Amniotic stem cell (primary cell): ENCODE measurements around the gene CDS1.
"Not testable (repeated sequence)": the region's sequence is repeated elsewhere in the genome, so short reads cannot be mapped to it uniquely, and the experiment has no call there.

Experiments
- DNase-seq: peaks from one replicate; lab custom pipeline; 2025; lab: John Stamatoyannopoulos, UW

The CDS1 gene

DNA sequence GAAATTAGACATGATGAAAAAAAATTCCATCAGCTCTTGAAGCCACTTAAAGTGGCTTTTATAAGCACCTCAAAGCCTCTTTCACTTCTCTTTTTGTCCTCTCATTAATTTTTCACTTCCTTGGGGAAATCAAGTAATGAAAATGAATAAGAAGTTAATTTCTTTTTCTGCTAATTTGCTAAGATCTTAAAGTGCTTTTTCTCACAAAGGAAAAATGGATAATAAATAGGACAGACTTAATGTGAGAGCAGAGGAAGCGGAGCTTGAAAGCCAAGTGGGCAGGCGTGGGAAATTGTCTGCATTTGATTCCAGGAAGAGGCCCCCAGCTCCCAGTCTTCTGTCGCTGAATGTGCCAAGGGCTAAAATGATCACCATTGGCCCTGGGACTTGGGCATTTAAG, 28.6 kb downstream of the CDS1 start:
- no peak for DNase-seq

DNA sequence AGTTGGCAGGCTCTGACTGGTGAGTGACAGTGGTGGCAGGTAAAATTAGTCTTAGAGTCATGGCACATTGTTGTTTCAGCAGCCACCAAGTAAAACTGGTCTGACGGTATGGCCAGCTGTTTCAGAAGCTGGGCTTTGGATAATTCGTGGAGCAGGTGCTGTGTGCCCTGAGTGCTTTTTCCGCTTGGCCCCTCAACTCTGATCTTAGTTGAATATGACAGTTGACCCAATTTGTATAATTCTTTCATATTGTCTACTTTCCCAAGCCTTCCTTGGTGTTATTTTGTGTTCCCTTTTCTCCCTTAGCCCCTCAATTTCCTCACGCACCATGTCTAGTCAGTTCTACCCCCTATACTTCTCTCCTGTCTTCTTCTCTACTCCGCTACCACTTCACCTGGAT, 32.0 kb downstream of the CDS1 start:
- no peak for DNase-seq

DNA sequence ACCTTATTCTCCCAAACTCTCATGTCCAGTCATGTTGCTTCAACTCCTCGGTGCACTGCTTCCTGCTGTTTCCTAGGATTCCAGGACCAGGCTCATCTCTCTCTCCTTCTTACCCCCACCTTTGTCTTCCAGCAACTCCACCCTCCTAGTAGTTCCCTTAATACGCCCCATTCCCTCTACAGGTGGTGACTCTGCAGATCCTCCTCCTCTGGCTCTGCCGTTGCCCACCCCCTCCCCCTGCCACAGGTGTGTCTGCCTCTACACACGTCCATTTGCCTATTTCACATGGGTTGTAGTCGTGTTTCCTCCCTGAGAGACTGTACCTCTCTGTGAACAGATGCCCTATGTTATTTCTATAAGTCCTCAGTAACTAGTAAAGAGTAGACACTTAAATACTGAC, 32.4 kb downstream of the CDS1 start:
- DNase-seq: no peak

DNA sequence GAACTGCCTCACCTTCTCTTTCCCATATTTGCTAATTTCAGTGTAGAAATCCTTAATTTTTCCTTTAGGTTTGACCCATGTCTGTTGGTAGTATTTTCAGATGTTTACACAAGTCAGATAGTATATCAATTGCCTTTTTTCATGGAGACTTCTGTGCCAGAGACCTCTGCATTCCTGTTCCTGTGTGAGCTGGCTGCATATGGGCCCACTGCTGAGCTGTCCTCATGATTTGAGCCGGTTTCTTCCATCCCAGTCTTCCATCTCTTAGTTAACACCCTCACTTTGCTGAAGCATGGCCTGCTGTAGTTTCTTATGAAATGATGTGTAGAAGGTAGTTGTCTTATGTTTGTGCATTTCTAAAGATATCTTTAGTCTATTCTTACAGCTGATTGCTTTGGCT, 40.0 kb downstream of the CDS1 start:
- no peak for DNase-seq

DNA sequence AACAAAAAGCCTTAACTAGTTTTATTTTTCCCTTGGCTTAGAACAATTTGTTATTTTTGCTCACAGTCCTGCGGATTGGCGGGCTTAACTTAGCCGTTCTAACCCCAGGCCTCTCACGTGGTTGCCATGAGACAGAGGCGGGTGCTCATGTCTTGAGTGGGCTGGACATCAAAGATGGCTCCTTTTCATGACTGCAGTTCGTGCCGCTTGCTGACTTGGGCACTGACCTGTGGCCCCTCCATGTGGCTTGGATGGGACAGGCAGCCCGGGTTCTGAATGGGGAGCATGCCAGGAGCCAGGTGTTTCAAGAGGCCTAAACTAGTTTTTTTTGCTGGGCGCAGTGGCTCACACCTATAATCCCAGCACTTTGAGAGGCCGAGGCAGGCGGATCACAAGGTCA, 40.7 kb downstream of the CDS1 start:
- no peak for DNase-seq

DNA sequence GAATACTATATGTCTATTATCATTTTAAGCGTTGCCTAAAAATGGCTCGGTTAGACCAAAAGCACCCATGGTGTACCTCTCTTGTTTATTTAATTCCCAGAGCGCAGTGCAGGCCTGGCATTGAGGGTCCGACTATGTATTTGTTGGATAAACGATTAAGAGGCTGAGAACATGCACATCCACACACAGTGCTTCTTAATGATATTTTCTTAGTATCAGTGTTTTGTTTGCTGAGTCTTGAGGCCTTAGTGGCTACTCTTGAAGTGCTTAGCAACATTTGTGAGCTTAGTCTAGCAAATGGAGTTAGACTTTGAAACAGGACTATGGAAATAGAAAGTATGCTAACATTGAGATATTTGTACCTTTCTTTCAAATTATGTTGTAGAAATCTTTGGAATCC, 43.7 kb downstream of the CDS1 start:
- no peak for DNase-seq

DNA sequence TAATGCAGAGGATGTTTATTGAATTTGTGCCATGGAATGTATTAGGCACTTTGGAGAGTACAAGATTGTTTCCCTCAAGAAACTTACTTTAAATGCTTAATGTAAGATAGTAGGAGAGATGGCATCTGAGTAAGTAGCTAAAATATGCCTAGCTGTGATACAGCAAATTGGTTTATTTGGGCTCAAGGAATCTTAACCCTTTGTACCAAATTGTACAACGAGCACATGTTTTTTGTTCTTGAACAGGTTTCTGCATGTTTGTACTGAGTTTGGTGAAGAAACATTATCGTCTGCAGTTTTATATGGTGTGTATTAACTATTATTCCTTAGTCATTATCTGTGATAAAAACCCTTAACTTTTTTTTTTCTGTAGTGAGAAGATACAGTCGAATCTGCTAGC, 48.6 kb downstream of the CDS1 start:
- DNase-seq: no peak

DNA sequence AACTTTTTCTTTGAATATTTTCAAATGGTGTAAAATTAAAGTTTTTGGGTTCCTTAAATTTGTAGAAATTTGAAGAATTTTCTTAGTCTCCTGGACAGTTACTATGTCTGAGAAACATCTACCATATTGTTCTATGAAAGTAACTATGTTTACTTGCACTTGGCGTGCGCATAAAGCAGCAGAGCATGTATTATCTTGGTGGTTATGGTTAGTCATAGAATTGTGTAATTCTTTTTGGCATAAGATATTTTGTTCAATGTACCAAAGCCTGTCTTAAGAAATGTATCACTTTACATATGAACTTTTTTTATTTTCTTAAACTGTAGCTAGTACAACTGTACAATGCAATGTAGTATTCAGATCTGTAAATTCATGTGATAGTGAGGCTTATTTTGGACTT, 49.2 kb downstream of the CDS1 start:
- no peak for DNase-seq

DNA sequence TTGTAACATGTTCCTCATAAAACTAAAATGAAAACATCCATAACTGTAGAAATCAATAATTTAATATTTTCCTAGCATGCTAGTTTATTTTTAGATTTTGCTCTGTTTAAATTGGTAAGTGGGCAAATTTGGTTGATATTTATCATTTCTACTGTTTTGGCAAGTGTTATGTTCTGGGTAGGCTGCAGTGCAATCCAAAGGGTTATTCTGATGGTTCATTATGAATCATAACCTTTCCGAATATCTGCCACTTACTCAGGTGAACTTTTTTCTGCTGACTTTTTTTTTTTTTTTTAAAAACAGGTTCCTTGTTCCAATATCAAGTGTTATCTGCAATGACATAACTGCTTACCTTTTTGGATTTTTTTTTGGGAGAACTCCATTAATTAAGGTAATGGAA, 52.0 kb downstream of the CDS1 start:
- no peak for DNase-seq

DNA sequence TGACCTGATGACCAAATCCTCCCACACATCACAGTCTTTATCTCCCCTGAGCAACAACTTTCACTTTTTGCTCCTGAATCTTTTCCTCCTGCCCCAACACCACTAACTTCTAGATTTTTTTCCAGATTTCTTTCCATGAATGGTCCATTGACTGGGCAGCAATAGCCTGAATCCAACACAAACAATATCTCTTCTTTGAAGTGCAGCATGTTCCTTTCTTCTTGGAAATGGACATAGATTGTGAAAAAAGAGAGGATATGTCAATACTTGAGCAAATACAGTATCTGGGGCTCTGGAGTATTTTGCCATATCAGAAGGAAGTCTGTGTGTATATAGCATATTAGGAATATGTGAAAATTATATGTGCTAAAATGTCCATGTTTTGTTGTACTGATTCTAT, 55.2 kb downstream of the CDS1 start:
- DNase-seq: no peak

DNA sequence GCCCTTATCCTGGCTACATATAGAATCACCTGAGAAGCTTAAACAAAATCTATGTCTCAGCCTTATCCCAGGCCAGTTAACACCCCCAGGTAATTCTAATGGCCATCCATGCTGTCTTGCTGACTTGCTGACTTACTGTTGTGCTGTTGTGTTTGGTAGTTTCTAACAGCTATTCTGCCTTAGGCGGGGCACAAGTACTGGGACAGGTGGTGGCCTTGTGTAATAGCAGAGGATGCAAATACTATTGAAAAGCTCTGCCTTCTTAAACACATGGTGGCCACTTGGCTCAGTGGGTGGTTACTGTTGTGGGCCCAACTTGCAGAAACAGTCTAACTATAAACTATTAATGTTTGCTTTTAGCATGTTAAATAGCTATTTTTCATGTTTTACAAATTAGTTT, 56.2 kb downstream of the CDS1 start:
- DNase-seq: no peak

DNA sequence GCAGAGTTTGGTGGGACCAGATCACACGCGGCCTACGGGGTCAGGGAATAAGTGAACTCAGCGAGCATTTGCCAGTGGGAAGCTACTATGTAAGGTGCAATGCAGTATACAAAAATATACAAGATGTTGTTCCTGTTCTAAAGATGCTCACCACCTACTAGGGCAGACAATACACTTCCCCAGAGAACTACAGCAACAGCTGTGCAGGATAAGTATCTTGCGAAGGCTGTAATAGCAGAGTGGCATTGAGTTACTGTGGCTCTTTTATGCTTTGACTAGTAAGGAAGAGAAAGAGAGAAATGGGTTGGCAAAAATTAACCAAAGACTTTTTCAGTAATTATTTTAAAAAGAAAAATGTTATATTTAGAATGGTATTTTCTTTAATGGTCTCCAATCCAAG, 61.2 kb downstream of the CDS1 start:
- no peak for DNase-seq

DNA sequence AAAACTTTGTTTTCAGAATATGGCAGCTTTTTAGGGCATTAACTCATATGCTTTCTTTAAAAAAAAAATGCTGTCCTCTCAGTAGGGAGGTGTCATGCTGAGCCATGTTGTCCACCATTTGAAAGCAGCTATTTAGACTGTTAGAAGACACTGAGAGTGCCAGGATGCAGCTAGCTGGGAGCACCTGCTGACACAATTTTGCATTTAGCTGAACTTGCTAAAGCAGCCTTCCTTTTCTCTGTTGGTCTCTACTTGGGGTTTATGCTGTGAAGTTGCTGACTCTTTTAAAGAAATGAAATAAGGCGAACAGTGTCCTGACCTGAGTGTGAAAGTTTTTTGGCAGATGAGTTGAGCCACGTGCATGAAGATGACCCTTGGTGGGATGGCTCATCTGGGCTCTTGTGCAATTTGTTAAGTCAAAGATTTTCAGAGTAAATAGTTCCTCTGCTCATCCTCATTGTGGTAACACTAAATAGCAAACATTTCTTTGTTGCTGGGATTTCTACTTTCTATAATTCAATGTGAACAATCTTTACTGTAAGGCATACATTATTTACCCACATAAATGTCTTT, 64.5 kb downstream of the CDS1 start:
- DNase-seq: no peak

DNA sequence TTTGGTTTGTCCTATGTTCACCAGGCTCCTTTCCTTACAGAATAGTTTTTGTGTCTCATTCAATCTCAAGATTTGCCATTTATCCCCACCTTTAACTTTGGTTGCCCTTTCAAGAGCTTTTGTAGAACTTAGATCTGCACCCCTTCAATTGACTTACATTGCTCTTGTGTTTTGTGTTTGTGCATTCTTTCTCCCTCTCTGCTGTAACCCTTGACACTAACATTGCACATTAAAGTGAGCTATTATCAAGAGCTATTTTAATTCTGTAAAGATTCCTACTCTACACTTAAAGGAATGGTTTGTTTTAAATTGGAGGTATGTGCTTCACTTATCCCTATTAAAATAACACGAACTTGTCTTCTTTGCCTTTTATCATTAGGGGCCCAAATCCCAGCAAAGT, 65.3 kb downstream of the CDS1 start:
- no peak for DNase-seq

DNA sequence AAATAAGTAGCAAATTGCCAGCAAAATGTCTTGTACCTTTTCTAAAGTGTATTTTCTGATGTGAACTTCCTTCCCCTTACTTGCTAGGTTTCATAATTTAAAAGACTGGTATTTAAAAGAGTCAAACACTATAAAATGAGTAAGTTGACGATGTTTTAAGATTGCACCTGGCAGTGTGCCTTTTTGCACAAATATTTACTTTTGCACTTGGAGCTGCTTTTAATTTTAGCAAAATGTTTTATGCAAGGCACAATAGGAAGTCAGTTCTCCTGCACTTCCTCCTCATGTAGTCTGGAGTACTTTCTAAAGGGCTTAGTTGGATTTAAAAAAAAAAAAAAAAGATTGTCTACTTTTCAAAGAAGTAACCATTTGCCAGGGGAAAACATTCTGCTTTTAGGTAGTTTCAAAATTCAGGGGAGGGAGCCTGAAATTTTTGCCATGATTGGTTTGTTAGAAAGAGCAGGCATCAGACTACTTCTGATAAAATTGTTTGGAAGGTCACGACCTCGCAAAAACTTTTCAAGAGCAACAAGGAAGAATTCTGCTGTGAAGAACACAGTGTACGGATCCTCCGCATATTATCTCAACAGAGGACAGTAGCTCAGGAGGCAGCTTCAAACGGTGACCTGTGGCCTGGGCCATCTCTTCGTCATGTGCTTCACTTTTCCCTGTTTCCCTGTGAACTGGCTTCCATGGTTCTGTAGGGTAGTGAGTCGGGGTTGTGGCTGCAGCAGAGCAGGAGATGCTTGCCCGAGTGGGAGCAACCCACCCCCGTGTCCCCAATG, 66.1 kb downstream of the CDS1 start:
- DNase-seq: no peak

DNA sequence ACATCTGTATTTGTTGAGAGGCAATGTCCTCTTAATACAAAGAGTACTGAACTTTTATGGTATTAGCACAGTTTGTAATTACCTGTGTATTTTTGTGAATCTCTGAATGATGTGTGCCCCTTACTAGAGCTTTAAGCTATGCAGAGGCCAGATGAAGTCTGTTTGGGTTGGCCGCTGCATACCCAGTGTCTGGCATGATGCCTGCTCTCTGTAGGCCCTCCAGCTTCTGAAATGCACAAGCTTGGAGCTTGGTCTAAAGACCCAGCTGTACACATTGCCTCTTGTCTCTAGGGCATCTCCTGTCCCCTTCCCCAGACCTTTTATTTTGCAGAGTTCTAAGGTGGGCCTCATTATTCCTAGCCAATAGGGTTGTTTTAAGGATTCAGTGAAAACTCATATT, 68.6 kb downstream of the CDS1 start:
- DNase-seq: no peak

DNA sequence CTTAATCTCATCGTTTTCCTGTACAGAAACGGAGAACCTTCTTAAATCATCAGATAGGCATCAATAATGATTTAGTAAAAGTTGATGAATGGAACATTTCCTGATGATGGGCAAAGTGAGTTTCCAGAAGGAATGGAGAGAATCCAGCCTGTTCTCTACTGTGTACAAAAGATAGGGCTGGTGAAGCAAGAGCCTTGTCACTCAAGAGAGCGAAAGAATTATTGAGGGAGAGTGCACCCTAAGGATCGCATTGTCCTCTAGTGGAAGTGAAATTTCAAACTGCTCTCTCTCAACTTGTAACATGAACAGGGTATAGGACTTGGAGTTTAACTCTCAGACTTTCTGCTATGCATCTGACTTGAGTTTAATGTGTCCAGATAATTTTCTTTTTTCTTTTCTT, 69.6 kb downstream of the CDS1 start:
- no peak for DNase-seq

DNA sequence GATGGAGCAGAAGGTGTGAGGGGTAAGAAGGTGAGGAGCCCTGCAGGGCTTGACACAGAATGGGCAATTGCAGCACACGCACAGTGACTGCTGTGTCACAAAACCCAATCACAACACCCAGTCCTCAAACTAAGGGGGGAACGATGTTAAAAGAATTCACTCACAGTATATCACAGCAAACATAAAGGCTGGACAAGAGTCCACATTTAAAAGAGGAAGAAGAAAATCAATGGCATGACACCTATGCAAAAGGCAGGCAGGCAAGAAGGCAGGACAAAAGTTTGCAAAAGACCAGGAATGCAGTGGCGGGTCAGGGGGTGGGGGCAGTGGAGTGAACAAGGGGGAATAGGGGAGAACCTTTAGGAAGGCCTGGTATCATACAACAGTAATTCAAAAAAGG, 77.7 kb downstream of the CDS1 start:
- no peak for DNase-seq

DNA sequence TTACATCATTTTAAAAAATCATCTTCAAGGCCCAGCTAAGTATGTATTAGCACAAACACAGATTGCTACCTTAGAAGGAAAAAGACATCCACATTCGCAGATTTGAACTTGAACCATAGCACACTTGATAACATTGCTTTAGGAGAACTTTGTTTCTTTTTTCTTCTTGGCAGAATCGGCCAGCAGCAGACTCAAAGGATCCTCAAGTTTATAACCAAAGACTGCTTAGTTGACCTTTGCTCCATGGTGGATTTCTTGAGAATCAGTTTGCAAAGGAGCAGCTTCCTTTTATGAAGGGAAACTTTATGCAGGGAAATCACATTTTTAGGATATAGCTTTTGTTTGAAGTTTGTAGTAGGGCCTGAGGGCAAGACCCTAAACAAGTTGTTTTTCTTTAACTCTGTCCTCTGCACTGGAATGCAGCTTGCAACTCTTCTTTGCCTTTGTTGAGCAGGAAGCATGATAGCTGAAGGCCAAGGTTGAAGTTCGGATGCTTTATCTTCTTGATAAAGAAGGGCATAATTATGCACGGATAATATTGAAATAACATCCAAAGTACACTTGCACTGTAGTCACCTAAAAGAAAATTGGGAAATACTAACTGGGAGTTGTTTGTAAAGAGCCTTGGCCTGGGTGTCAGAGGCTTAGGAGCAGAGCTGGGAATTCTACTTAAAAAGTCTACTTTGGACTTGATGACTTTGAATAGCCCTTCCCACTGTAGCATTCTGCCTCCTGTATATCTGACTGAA, 78.4 kb downstream of the CDS1 start:
- no peak for DNase-seq

DNA sequence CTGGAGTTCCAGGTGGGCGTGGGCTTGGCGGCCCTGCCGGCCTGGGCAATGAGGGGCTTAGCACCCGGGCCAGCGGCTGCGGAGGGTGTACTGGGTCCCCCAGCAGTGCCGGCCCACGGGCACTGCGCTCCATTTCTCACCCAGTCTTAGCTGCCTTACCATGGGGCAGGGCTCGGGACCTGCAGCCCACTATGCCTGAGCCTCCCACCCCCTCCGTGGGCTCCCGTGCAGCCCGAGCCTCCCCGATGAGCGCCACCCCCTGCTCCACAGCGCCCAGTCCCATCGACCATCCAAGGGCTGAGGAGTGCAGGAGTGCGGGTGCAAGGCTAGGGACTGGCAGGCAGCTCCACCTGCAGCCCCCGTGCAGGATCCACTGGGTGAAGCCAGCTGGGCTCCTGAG, 81.8 kb downstream of the CDS1 start:
- not testable (repeated sequence) for DNase-seq

DNA sequence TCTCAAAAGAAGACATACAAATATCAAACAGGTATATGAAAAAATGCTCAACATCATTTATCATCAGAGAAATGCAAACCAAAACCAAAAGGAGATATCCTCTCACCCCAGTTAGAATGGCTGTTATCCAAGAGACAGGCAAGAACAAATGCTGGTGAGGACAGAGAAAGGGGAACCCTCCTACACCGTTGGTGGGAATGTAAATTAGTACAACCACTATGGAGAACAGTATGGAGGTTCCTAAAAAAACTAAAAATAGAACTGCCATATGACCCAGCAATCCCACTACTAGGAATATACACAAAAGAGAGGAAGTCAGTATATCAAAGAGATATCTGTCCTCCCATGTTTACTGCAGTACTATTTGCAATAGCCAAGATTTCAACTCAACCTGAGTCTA, 83.5 kb downstream of the CDS1 start:
- DNase-seq: no peak

DNA sequence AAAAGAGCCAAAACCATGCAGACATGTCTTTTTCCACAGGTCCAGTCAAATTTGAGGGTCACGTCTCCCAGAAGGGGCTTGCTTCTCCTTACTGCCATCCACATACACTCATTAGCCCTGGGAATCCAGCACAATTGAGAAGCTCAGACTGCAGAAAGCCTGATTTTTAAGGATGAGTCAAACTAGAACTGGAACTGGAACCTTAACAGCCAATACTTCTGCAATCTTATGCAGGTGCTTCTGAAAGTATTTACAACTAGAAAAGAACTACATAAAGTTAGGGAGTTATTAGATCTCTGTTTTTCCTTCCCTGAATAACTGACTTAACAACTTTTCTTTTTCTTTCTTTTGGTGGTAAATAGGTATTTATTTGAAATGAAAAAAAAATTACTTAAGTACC, 86.3 kb downstream of the CDS1 start:
- DNase-seq: no peak

DNA sequence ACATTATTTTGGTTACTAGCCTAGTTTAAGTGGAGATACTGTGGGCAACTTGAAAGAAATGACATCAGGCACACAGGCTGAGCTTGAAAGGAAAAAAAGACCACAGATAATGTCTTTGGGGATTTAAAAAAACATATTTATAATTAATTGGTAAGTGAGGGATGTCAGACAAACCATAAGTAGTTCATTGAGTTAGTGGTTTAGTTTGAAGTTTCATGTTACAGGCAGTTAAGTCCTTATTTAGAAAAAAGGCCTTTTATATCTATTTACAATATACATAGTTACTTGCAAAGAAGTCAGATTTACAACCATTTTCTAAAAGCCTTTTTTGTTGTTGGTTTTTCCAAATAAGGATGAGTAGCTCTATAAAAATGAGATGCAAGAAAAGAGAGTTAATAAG, 89.2 kb downstream of the CDS1 start:
- no peak for DNase-seq
